Fibroblast of skin of abdomen (primary cell): ENCODE data around the gene QRFPR. TPM values are rescaled to one million over a fixed set of nuclear protein-coding genes. Genes with fewer than 3 reads are reported as not detected.
"Not testable (repeated sequence)": the region's sequence is repeated elsewhere in the genome, so short reads cannot be mapped to it uniquely, and the experiment has no call there.

Source experiments
- DNase-seq: peaks from one replicate; pipeline ENCODE4 v3.0.0-alpha.2; 2013
- polyA plus RNA-seq, 2 experiments: library from polyadenylated mRNA; unstranded; fragments of 120-200 nt; gene quantifications; one replicate each; pipeline ENCODE4 v1.2.1, GENCODE V29; 2013; ENCODE audit not compliant: insufficient read length in 2 of 2

The QRFPR gene
- not detected for polyA plus RNA-seq (2013, experiment 1 of 2; ENCODE audit: insufficient read length)
- not detected for polyA plus RNA-seq (2013, experiment 2 of 2; ENCODE audit: insufficient read length)

DNA sequence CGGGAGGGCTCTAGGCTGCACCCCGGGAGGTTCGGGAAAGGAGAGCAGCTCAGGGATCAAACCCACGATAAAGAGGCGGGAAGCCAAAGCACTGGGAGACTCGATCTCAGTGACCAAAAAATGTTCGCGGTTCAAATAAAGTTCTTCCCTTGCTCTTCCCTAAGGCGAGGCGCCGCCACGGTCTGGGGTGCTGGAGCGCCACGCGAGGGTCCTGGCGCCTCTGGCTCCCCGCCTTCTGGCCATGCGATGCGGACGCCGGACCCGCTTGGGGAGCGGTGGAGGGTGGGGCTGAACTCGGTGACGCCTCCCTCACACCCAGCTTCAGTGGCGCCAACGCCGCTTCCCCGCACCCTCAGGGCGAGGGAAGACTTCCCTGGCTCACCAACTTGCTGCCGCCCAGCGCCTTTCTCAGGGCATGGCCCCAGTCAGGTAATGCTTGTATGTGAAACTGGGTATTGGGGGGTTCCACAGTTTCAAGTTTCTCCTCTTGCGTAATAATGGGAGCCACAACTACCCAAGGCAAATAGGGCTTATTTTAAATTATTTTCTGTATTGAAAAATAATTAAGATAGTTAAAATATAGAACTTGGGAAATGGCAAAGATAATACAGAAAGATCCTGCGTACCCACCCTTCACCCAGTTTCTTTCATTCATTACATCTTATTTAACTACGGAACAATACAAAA lies at the start of gene QRFPR:
TSS of gene QRFPR (minus strand) at position 243 of the 687 bp plus-strand sequence. CDS start 371 bp downstream, outside the sequence.
- DNase-seq, result peak; percentile 7

DNA sequence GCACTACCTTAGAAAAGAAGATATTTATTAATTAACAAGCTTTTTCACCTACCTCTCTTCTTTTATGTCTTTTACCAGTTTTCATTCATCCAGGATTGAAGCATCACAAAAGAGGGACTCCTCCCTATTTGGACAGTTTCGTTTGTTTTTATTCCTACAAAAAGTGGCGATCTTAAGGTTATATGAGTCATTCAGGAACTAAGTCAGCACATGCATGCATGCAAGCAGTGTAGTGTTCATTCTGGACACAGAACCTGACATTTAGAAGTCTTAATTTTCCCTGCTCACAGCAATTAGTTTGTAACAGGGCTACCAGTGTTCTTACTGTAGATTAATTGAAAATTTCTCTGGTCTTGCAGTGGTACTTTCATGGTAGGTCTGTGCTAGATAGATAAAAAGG lies 47.9 kb upstream of the QRFPR start:
- DNase-seq, result no peak

DNA sequence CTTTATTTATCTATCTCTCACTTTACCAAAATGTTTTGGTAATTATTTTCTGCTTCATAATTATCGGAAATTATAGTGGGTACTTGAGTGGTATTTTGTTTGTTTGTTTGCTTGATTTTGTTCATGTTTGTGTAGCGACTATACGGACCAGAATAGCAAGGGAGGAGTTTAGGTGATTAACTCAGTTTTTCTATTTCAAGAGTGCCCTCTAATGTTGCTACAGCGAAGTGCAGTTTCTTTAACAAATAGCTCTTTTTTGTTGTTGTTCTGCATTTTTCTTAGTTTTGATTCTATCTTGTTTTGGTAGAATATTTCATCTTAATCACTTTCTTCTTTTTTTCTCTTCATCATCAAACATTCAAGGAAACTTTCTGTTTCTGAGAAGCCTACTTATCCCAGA lies 40.8 kb upstream of the QRFPR start:
- DNase-seq, result no peak

DNA sequence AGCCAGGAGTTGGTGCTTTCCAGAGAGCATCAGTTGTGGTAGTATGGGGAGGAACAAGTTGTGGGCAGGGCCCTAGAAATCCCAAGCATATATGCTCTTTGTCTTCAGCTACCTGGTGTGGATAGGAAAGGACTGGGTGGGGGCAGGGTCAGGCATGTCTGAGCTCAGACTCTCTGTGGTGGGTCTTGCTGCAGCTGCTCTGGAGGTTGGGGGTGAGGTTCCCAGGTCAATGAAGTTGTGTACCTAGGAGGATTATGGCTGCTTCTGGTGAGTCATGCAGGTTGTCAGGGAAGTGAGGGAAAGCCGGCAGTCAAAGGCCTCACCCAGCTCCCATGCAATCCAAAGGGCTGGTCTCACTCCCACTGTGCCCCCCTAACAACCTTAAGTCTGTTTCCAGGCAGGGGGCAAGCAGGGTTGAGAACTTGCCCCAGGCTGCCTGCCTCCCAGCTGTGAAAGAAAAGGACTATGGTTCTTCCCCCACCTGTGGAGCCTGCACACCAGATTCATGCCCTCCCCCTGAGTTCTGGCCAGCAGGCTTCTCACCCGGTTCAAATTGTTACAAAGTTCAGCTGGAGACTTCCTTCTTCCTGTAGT lies 30.4 kb upstream of the QRFPR start:
- no peak for DNase-seq

DNA sequence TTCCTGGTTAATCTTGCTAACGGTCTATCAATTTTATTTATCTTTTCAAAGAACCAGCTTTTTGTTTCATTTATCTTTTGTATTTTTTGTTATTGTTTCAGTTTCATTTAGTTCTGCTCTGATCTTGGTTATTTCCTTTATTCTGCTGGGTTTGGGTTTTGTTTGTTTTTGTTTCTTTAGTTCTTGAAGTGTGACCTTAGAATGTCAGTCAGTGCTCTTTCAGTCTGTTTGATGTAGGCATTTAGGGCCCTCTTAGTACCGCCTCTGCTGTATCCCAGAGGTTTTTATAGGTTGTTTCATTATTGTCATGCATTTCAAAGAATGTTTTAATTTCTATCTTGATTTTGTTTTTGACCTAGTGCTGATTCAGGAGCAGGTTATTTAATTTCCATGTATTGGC lies 27.7 kb upstream of the QRFPR start:
- DNase-seq, result not testable (repeated sequence)

DNA sequence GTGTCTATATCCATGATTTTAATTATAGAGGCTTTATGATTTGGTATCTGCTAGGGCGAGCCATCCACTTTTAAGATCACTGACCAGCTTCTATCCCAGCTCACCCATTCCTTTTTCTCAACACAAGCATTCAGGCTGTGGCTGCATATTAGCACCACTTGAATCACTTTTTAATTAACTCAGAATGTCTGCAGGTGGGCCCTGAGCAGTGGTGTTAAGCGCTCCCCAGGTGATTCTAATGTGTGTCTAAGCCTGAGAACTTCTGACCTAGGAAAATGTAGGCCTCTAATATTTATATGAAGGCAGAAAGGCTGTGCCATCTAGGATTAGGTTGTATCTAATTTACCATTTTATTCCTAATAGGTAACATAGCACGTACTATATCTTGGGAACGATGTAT lies 19.8 kb upstream of the QRFPR start:
- DNase-seq, result no peak

DNA sequence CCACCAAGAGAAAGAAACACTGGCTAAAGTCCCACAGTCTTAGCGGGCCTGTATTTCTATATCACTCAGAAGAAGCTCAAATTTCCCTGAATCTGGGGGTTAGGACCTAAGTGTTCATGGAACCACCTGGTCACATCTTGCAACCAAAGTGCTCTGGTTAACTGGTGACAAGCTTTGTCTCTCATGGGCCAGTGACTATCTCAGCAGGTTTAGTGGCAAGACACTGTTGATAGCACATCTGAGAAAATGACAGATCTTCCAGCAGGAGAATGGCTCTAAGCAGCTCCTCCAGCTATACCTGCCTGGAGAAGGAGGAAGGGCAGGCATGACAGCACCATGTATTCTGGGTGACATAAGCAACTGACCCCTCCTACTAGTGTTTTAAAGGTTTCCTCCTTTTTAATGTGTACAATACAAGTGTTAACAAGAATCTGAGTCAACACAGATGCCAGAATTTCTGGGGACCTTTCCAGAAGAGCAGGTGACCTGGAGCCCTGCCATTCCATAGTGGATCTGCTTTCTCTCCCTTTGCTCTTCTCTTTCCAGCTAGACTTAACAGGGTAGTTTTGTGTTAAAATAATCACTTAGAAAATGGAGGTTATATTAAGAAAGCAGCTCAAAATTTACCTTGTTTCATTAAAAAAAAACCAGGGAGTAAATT lies 17.3 kb upstream of the QRFPR start:
- DNase-seq, result no peak

DNA sequence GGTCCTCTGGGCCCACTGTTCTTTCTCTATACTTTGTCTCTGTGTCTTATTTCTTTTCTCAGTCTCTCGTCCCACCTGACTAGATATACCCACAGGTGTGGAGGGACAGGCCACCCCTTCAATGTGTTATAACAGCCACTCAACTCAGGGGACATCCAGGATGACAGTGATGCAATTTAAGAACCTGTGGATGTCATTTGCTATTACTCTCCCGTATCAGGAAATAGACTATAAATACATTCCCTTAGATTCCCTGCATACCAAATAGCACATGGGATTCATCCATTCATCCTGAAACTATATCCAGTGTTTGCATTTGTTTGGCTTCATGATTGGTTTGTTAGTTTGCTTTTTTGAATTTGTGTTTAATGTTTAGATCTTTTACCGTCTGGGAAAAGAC lies 16.6 kb upstream of the QRFPR start:
- no peak for DNase-seq

DNA sequence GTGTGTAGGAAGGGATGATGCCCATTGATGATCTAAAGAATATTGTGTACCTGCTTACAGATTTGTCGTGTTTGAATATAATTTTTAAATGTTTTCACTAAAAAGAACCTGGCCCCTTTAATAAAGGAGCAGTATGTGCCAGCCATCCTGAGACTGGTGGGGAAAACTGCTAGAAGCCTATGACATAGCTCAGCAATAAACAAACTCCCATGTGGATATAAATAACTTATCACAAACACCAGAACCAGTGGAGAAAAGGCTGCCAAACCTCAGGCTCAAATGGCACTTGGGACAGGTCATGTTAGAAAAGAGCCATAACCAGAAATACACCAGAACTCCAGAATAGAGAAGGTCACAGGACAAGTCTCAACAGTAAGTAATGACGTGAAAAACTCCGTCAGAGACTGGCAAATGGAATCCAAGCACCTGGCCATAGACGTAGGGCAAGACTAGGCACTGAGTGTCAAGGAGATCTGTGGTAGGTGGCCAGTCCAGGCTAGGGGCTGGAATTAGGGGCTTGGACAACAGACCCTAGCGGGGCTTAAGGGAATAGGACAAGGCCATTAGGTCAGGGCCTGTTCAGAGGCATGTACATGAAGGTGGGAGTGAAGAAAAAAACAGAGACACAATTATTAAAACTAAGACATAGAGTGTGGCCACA lies 11.7 kb upstream of the QRFPR start:
- DNase-seq, result no peak

DNA sequence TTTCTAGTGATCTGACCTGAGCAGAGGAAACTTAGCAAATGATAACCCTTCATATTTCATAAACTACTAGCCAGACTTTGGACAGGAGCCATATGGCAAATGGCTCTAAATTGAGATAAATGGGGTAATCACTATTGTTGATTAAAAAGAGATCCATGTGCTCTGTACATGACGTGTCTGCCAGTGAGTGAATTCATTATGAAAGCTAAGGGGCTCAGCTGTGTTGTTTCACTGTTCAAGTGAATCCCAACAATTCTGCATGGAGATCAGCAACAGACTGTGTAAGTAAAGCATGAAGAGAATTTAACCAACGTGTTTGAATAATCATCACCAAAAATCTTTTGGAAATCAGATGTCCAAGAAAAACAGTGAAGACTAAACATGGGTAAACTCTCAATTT lies 9.5 kb upstream of the QRFPR start:
- no peak for DNase-seq

DNA sequence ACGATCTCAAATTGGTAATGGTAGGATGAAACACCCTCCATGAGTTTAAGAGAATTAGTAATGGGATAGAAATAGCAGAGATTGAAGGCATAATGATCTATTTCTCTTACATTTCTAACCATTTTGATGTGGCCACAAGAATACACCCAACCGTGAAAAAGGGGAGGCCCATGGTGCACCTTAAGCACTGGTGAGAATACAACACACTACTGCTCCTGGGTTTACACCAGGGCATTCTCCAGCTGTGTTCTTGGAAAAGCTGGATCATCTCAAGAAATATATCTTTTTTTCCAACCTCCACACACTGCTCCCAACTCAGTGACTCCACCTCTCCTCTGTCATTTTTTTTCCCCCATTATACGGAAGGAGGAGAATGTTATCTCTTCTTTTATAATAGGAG lies 1.5 kb downstream of the QRFPR start:
- no peak for DNase-seq

DNA sequence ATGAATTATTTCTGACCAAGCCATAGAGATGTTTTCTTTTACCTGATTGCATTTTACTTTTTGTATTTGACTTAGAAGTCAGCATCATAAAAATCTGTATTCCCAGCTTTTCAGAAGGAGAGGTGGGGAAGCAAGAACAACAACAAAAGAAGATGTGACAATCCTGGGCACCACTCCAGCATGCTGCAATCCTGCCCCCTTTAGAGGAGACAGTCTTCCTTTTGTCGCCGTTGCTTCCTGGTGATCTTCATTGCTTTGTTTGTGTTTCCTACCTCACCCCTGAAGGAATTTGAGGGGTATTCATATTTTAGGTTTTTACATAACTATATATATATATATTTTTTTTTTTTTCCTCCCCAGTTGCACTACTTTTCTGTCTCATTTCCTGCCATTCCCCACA lies 3.7 kb downstream of the QRFPR start:
- DNase-seq, result no peak

DNA sequence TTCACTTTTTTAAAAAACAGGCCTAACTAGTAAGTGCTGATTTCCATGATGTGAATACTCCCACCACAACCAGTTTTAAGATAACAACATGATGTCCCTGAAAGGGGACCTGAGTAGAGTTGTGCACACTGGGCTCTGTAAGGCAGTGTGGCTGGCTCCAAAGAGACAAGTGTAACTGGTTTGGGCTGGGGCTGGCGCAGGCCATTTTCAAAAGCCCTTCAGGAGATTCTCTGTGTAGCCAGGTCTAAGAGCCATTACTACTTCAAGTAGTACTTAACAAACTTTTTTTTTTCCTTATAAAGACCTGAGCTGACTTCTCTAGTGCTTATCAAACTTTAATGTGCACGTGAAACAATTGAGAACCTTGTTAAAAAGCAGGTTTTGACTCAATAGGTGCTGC lies 4.3 kb downstream of the QRFPR start:
- no peak for DNase-seq

DNA sequence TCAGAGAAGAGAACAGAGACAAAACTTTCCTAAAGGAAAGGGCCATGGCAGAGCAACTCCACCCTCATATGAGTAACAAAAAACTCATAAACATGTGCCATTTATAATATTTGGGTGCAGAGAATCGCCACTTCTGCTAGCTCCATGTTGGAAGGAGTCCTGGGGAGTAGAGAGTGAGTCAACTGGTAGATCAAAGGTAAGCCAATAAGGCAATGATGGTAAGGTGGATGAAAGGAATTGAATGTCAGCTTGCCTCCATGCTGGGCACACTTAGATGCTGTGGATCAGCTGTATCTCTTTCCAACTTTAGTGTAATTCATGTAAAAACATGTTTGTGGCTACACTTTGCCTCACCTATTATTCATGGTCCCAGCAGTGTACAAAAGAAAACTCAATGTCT lies 4.7 kb downstream of the QRFPR start:
- DNase-seq, result no peak

DNA sequence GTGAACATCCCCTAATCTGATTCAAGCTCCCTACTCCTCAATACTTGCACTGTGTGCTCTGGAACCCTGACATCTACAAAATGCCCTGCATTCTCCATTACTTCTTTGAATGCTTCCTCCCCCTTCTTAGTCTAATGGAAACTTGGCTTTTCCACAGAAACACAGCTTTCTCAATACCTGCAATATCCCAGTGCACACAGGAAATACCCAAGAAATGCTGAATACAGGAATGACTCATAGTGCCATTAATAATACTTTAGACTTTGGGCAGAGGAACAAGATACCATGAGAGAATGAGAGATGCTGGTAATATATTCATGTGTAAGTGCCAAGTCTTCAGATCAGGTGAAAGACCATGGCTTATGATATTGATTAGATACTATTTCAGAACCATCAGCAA lies 5.6 kb downstream of the QRFPR start:
- DNase-seq, result peak; percentile 40

DNA sequence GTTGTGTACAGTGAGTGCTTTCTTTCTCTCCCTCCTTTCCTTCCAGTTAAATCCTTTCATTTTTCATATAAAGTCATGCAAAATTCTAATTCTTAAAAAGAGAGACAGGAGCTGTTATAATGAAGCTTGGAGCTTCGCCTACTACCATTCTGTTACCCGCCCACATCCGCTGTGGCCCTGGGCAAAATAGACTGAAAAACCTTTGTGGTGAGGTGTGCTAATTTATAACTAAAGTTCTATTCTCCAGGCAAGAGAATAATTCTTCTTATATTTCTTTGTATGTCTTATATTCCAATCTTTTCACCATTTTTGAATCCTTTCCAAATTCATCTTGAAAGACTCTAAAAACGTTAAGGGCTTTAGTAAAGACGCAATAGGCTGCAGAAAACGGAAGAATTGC lies 7.0 kb downstream of the QRFPR start:
- DNase-seq, result no peak

DNA sequence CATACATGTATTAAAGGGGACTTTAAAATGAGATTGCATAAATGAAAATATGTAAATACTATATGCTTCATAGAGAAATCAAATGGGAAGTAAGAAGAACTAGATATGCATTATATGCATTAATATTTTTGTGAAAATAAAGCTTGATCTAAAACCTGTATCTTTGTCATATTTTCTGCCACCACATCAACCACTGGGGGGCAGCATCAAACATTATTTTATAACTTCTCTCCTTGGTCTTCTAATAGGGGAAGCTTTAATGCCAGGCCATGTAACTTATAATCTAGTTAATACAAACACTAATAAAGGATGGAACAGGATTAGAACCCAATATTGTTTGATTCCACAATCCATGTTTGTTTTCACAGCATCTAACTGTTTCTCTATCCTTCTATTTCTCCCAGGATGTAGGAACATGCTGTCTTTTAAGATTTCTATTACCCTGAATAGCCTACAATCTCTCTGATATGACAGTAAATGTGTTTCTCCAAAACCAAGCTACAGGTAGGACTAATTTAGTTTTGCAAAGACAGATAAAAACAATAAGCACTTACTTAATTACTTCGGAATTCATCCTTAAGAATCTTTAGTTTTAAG lies 10.0 kb downstream of the QRFPR start:
- peak; percentile 39 for DNase-seq

DNA sequence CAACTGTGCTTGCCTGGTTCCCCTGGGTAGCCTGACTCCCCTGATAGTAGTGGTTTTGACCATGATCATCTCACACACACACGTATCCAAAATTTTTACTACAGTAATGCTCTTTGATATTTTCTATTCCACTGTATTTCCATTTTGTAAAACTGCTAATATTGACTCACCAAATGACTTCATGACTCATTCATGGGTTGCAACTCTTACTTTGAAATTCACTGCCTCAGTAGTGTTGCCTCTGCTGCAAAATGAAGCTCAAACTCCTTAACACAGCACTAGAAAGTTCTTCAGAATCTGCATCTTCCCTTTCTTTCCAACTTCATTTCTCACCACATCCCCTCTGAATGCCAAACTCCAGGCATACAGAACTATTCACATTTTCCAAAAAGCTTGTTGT lies 20.3 kb downstream of the QRFPR start:
- peak; percentile 25 for DNase-seq

DNA sequence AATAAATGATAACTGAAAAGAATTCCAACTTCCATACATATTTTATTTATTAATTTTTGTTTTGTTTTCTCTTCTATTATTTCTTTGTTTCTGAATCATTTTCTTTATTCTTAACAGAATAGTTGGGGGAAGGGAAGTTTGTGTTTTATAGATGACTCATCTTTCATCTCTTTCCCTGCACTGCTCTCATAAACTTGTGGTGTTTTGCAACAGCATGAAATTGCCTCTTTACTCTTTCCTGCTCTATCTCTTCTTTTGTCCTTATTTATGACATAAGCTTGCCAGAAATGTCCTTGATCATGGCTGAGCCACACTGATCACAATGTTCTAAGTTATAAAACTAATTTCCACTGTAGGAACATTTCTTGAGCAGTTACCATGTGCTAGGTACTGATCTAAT lies 22.3 kb downstream of the QRFPR start:
- DNase-seq, result peak; percentile 62

DNA sequence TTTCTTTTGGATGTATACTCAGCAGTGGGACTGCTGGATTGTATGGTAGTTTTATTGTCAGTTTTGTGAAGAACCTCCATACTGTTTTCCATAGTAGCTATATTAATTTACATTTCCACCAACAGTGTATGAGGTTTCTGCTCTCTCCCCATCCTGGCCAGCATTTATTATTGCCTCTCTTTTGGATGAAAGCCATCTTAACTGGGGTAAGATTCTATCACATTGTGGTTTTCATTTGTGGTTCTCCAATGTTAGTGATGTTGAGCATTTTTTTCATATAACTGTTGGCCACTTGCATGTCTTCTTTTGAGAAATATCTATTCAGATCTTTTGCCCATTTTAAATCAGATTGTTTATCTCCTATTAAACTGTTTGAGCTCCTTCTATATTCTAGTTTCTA lies 27.6 kb downstream of the QRFPR start:
- DNase-seq, result peak; percentile 32

DNA sequence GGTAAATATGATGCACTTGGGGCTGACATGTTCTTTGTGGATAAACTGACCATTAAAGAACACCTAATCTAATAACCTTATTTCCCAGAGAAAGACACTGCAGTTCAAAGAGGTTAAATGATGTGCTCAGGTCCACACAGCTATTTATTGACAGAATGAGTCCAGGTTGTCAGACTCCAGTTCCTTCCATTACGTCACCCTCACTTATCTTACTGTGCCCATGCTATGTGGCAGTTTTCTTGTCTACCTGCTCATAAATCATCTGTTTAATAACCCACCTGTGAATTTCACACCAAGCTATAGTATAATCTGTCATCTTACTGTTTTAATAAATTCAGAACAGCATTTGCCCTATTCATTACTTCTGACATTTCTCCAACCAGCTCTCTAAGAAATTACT lies 36.7 kb downstream of the QRFPR start:
- no peak for DNase-seq

DNA sequence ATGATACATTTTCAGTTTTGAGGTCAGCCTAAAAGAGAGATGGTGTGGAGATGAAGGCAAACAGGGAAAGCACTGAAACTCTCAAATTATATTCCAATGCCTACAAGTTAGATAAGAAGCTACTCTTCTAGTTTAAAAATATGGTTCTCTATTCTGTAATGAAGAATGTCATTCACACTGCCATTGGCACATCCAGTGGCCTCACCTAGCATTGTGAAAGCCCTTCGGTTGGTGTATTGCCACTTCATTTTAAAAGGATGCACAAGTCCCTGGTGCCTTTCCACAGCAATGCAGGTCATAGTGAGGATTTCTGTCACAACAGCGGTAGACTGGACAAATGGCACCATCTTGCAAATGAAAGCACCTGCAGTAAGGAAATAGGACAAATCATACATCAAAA lies 40.6 kb downstream of the QRFPR start:
- no peak for DNase-seq

DNA sequence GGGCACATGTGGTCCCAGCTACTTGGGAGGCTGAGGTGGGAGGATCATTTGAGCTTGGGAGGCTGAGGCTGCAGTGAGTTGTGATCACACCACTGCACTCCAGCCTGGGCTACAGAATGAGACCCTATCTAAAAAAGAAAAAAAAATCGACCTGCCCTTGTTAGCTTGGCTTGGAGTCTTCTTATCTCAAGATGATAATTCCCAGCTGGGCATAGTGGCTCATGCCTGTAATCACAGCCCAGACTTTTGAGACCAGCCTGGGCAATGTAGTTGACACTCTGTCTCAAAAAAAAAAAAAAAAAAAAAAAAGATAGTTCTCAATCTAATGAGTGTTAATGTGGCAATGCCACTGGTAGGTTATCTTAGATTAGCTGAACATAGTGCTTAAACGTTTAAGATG lies 41.0 kb downstream of the QRFPR start:
- no peak for DNase-seq
